D721Med (cell line): ENCODE data around the gene ANKS3.

ENCODE experiments used
- DNase-seq: peaks from one replicate; pipeline ENCODE4 v3.0.0; 2011; ENCODE audit warnings: low spot score; ENCODE audit not compliant: insufficient read length
- FAIRE-seq: peaks from 2 replicates; lab custom pipeline; 2011; peaks lifted over from hg19 to GRCh38; lab: Jason Lieb, UNC
- TF ChIP-seq, protein P1 (sequence below): IDR thresholded peaks from 2 replicates; pipeline ENCODE4 v1.5.1; 2012; ENCODE audit warnings: mild to moderate bottlenecking, control low read depth; ENCODE audit not compliant: insufficient read depth; ENCODE audit errors: missing control alignments

ANKS3 gene

DNA sequence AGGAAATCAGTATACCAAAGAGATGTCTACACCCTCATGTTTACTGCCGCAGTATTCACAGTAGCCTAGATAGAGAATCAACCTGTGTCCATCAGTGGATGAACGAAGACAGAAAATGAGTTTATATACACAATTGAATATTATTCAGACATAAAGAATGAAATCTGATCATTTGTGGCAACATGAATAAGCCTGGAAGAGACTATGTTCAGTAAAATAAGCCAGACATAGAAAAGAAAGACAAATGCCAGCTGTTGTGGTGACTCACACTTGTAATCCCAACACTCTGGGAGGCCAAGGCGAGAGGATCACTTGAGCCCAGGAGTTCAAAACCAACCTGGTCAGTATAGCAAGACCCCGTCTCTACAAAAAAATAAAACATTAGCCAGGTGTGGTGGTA, 24.6 kb downstream of the ANKS3 start:
- FAIRE-seq: no peak
- DNase-seq: no peak
- TF ChIP-seq, protein P1, sequence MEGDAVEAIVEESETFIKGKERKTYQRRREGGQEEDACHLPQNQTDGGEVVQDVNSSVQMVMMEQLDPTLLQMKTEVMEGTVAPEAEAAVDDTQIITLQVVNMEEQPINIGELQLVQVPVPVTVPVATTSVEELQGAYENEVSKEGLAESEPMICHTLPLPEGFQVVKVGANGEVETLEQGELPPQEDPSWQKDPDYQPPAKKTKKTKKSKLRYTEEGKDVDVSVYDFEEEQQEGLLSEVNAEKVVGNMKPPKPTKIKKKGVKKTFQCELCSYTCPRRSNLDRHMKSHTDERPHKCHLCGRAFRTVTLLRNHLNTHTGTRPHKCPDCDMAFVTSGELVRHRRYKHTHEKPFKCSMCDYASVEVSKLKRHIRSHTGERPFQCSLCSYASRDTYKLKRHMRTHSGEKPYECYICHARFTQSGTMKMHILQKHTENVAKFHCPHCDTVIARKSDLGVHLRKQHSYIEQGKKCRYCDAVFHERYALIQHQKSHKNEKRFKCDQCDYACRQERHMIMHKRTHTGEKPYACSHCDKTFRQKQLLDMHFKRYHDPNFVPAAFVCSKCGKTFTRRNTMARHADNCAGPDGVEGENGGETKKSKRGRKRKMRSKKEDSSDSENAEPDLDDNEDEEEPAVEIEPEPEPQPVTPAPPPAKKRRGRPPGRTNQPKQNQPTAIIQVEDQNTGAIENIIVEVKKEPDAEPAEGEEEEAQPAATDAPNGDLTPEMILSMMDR: no peak

DNA sequence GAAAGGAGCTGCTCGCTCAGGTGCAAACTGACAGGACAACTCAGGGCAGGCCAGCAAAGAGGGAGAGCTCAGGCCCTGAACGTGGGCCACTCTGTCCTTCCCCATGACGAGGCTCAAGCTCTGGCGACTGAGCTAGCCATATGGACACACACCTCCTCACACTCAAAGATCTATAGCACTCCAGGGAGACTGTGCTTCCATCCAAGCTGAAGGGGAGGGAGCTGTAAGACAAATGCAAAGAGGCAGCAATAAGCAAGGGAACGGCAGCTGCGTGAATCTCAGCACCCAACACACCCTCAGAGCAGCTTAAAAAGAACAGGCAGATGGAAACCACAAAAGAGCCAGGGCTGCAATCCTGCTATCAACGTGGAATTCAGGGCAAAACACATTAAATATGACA, 27.2 kb downstream of the ANKS3 start:
- no peak for FAIRE-seq
- DNase-seq: no peak
- TF ChIP-seq, protein P1: no peak

DNA sequence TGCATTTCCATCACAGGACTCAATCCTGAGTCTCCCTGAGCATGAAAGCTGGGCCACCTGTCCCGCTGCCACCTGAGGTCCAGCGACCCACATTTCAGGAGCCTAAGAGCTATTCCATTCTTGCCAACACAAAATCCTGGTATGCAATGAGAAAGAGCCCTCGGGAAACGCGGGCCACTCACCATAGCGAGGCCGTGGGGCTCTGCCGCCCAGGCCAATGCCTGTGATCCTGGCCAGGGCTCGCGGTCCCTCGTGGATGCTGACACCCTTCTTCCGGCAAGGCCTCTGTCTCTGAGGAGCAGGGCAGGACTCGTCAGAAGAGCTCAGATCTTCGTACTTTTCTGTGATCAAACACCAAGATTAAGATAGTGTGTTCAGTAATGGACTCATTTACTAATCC, 29.2 kb downstream of the ANKS3 start:
- DNase-seq: no peak
- FAIRE-seq: no peak
- TF ChIP-seq, protein P1: no peak

DNA sequence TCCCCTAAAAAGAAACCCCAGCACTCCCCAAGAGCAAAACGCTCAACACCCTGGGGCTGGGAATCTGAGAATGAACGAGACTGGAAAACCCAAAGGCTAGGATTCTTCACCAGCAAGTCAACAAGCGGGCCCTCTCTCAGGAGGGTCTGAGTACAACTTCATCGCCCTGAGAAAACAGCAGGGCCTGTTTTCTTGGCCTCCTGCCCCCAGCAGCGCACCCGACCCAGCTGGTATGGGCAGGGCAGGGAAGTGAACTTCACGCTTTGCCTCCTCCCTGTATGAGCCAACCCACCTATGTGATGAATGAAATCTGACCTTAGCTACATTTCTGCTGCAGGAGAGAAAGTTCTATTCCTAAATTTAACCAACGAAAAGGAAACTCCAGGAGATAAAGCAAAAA, 29.6 kb downstream of the ANKS3 start:
- FAIRE-seq: no peak
- DNase-seq: no peak
- TF ChIP-seq, protein P1: no peak

DNA sequence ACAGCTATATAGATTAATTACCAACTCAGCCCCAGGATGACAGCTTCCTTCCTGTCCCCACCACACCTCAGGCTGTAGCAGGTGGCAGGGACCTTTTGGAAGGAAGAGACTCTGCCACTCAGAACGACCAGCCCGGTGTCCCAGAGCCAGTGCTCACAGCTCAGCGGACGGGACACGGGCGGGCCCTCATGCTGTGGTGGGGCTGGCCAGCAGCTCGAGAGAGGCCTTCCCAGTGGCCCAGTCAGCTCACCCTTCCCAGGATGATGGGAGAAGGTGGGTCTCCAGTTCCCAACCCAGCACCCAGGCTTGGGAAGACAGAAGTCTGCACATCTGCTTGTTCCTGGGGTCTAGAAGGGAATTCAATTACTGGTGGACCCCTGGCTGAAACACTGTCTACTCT, 30.2 kb downstream of the ANKS3 start:
- TF ChIP-seq, protein P1: no peak
- DNase-seq: no peak
- FAIRE-seq: no peak

DNA sequence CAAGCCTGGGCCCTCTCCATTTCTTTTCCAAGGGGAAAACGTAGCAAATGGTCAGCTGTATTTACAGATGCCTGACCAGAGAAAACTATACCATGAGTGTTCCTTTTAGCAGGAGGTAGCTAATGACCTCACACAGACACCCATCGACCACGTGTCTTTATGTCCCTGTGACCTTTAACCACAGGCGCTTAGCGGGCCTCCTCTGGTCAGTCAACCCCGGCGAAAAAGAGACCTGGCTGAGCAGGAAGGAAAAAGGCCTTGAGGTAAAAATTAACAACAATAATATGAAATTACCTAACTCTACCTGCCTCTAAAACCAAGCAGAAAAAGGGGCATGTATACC, 31.6 kb downstream of the ANKS3 start:
- DNase-seq (no peak), FAIRE-seq (no peak)
- TF ChIP-seq, protein P1: no peak

DNA sequence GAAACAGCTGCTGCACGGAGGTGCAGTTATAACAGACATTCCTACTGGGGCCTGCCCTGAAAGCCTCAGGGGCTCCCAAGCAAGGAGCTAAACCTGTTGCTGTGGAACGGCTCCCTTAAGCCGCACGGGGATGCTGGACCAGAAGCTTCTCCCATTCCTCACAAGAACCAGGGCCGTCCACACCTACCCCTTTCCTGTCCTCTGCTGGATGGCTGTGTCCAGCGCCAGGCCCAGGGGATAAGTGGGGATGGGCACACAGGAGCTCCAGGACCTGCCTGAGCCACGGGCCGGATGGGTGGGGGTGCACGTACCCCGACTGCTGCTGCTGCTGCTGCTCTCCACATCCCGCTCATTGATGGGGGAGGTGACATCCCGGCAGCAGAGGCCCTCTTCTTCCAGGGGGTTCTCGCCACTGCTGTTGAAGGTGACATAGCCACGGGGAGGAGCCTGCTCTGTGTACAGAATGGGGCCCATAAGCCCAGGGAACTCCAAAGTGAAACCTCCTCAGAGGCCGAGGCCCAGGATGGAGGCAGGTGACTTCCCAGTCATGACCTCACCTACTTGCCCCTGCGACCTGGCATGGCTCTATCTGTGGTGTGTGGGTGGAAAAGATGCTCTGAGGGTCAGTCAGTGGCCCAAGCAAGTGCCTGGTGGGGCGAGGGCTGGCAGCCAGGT, 32.1 kb downstream of the ANKS3 start:
- TF ChIP-seq, protein P1: no peak
- no peak for FAIRE-seq
- DNase-seq: no peak
